Measurements from ENCODE around the gene C9orf72.
"Not testable (repeated sequence)": the region's sequence is repeated elsewhere in the genome, so short reads cannot be mapped to it uniquely, and the experiment has no call there.

Gene C9orf72

DNA sequence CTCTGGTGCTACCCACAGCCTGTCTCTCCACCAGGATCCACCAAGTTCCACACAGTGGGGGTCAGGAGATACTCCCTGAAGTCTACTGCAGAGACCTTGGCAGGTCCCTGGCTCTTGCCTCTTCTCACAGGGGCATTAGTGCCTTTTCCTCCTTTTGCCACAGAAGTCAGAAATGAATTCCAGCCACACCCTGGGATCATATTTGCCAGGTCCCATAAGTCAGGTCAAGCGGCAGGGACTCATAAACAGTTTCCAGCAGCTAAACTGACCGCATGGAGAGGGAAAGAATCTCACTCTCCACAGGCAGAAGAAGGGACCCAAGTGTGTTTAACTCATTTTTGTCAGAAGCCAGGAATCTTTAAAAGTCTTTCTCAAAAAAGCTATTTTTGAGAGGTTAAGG is 62.5 kb downstream of the C9orf72 start:
- DNase-seq, result no peak

DNA sequence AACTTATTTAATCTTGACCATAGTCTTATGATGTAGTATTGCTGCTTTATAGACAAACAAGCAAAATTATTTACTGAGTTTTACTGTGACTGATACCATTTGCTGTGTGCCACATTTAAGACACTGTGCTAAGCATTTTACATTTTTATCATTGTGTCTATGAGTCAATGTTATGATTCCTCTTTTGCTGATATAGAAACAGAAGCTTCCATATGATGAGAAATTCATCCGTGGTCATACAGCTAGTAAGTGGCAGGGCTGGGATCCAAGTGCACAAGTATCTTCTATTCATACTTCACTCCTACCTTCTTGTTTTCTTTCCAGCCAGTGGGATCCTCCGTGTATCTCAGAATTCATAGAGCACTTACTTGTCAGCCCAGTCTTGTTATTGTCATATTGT is 66.3 kb downstream of the C9orf72 start:
- DNase-seq, result no peak

DNA sequence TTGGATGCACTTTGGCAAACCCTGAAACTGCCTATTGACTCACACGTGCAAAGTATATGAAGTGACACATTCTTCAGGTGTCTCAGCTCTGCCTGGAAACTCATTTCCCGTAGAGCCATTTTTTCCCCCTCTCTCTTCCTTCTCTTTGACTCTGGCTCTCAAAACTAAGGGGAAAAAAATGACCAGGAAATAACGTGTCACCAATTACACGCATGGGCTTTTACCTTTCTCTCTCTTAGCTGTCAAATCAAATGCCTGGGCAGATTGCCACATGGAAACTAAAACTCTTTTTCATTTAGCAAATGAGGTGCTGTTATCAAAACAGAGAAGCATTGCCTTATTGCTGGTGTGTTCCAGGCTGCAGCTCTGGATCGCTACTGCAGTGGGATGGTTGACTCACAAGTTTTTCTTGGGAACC is 67.5 kb downstream of the C9orf72 start:
- DNase-seq, result no peak

DNA sequence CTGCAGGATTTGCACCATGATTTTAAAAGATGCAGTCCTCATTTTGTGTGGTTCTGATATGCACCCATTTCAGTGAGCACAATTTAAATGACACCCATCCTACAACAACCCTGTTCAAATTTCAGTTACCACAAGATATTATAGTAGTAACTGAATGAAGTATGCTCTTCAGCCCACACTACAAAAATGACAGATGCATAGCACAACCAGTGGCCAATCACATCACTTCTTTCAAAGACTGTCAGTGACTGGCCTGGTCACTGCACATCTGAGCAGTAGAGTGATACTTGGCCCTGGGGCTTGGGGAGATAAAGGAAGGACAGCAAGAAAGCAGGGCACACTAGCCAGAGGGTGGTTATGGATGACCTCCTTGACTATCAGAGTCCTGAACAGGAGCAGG is 69.0 kb downstream of the C9orf72 start:
- no peak for DNase-seq

DNA sequence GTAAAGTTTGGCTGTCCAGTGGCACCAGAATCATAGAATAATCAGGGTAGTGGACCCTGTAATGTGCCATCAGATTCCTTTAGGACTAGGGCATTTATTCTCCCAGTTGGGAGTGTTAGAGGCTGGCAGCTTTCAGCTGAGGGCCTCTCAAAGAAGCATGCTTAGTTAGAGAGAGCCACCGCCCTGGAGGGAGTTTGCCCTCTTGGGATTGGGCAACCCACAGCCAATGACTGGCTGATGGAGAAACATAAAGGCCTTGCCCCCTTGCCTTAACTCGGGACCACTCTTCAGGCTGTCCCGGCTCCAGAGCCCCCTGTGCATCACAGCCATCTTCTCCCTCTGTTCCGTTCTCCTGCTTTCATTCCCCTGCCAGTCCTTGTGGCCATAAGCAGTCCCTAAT is 69.7 kb downstream of the C9orf72 start:
- DNase-seq, result no peak

DNA sequence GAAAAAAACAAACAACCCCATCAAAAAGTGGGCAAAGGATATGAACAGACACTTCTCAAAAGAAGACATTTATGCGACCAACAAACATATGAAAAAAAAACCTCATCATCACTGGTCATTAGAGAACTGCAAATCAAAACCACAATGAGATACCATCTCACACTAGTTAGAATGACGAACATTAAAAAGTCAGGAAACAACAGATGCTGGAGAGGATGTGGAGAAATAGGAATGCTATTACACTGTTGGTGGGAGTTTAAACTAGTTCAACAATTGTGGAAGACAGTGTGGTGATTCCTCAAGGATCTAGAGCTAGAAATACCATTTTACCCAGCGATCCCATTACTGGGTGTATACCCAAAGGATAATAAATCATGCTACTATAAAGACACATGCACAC is 72.4 kb downstream of the C9orf72 start:
- DNase-seq, result not testable (repeated sequence)

DNA sequence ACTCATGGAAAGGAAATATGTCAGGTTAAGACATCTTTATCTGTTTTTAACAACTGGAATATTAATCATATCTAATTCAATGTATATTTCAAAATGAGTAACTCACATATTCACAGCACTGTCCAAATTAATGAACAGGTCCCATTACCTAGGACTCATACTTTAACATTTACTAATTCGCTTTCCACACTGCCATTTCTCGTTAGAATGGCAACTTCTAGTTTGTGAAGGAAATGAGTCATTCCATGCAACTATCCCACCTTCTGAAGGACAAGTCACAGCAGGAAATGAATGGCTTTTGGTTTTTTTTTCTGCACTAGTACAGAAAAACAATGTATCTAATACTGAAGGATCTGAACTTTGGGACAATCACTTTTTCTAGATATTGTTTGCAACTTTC is 73.8 kb downstream of the C9orf72 start:
- peak; percentile 45 for DNase-seq

DNA sequence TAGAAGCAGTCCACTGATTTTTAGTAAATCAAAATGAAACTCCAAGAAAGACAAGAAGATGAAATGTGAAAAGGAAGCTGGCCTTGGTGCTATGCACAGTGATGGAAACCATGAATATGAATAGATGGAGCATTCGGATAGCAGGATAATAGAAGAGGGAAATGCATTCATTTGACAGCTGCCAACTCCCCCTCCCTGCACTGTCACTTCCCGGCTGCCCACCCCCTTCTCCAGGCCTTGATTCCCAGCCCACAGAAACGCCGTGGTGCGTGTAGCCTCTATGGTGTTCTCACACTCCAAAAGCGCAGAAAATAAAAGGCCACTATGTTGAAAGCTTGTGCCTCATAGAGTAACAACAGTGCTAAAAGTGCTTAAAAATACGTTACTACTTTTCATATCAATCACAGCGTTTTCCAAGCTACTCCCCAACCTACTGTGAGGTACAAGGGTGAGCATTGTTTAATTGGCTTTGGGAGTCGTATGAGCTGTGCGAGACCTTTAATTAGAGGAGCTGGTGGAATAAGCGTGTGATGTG is 75.3 kb downstream of the C9orf72 start:
- DNase-seq, result no peak

Data from EL (cell line).